ENCODE measurements around the gene APOL3.
"Not testable (repeated sequence)": the region's sequence is repeated elsewhere in the genome, so short reads cannot be mapped to it uniquely, and the experiment has no call there.

Gene APOL3

DNA sequence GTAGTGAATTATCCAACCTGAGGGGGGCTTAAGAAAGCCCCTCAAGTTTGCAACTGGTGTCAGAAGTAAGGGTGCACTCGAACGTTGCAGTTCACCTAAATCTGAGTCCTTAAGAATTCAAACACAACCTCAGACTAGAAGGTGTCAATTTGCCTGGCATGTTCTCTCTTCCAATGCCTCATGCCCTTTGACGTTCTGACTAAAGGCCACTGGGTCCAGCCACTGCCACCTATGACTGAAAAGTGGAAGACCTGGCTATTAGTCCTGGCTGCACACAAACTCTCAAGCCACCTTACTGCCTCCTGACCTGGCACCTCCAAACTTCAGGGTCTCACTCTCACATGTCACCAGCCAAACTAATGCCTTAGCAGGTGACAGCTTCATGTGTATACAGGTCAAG is 33.0 kb upstream of the APOL3 start:
- H3K4me3 ChIP-seq (ENCODE audit: low read depth, low read length), result no peak overlapping the region

DNA sequence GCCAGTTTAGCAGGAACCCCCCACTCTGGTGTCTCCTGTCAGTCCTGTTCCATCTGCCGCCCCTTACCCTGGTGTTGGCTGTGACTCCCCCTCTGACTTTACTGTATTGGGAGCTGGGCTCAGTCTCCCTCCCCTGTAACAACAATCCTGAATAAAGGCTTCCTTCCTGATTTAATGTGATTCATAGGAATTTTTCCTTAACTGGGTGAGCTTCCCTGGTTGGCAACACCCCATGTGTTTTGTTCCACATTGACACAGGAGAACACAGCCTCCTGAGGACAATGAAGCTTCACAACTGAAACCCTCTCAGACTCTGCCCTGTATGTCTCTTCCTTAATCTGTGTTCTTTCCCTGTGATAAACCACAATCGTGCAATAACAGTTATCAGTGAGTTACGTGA is 32.6 kb upstream of the APOL3 start:
- H3K4me3 ChIP-seq (ENCODE audit: low read depth, low read length), result no peak overlapping the region

DNA sequence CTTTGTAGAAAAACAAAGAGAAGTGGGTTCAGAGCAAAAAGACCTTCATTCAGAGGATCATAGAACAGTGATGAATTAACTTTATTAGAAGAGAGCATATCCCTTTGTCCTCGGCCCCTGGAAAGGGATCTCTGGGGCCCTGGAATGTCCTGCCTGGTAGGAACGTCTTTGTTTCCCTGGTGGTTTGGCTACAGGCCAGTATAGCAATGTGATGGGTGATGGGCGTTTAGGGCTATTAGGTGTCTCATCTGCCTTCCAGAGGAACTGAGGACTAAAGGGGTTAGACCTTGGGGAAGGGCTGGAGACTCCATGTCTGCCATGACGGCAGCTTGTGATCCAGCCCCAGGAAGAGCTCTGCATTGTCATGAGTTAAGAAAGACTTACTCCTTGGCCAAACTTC is 32.0 kb upstream of the APOL3 start:
- H3K4me3 ChIP-seq (ENCODE audit: low read depth, low read length), result no peak overlapping the region

DNA sequence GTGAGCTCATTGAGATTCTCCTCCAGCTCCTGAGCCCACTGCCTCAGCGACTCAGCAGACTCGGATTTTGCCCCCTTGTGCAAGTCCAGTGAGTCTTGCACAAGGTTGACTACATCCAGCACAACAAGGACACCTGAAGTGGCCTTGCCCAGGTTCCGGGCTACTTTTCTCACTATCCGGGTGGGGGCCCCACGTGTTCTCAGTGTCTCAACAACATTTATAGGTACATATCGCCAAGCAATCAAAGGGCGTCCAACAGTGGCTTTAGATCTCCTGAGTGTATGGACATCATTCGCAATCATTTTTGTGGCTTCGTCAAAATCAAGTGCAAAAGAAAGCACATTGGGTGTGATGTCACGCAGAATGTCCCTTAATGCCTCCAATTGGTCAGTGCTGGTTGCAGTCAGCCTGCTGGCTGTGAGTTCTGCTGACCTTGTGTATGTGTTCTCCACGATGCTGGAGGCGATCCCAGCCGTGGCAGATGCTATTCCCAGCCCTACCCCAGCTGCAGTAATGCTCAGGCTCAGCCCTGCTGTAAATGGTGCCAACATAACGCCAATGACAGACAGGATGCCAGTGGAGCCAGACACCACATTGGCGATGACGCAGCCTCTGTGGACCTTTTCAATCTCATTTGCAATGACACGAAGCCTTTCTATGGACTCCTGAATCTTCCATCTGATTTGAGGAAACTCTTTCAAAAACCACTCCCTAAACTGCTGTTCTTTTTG is 30.7 kb upstream of the APOL3 start:
- H3K4me3 ChIP-seq (ENCODE audit: low read depth, low read length), result no peak overlapping the region

DNA sequence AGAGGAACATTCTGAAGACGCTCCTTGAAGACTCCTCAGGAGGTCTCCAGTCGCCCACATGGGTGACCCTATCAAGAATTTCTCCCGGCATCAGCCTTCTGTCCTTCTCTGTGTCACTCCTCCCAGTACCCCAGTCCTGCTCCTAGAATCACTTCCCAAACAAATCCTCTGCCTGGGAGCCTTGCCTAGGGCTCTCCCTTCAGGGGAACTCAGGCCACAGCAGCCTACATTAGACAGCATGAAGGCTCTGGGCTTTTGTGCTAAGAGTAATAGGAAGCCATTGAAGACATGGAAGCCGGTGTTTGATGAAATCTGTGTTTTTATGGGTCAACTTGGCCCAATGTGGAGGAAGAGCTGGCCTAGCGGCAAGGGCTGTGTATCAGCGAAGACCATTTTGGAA is 27.3 kb upstream of the APOL3 start:
- not testable (repeated sequence) for H3K4me3 ChIP-seq (ENCODE audit: low read depth, low read length)

DNA sequence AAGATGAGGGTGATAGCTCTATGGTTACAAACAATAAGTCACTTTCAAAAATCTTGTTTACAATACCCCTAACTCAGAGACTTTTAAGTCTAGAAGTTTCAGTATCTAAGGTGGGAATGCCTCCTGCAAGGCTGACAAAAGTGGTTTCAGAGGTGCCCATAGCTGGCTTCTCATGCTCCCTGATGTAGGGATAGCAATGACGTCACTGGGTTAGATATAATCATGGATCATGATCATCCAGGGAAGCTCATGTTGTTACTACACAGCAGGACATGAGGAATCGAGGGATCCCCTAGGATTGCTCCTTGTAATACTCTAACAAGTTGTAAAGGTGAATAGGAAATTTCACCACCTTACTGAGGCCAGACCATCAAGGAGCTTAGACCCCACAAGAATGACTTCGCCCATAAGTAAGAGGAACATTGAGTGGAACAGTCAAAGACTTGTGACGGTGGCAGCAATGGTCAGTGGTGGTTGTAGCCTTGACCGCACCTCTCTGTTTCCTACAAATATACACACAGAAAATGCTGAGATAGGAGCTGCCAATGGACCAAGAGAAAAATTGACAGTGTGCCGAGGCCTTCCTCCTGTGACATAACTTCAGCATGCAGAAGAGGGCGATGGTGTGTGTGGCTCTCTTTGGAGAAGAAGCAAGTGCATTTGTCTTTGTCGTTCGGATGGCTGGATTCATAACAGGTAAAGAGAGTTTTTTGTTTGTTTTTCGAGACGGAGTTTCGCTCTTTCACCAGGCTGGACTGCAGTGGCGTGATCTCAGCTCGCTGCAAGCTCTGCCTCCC is 25.5 kb upstream of the APOL3 start:
- H3K4me3 ChIP-seq (ENCODE audit: low read depth, low read length), result no peak overlapping the region

- H3K4me3 ChIP-seq (ENCODE audit: low read depth, low read length), result no peak overlapping the region
These were observed 24.0 kb upstream of the APOL3 start for GRCh38 chr22:36184433-36185025.

DNA sequence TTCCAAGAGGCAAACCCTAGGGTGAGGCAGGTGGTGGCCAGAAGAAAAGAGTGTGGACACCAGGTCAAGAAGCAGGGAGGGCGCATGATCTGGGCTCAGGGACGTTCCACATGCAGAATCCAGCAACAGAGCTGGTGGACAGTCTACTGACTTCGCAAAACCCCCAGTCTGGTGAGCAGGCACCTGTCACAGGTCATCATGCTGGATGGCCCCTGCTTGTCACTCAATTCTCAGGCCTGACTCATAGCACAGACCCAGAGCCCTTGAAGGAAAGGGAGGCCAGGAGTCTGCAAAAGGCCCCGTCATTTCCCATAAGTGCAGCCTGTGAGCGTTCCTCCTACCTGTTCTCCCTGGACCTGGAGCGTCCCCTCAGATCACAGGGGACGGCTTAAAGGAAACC is 22.9 kb upstream of the APOL3 start:
- H3K4me3 ChIP-seq (ENCODE audit: low read depth, low read length), result no peak overlapping the region

DNA sequence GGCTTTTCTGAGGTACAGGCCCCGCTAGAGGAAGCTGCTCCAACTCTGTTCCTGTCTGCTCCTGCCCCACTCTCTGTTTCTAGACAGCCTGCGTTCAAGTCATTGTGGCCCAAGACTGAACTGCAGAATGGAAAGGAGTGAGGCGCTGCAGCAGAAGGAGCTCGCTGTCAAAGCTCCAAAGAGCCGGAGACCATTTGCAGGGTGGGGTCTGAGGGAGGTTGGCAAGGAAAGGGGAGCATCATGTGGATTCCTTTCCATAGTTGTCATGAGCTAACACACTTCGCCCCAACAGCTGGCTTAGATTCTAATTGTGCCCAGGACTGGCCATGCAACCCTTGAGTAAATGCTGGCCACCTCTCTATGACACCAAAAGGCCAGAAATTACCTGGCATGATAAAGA is 22.3 kb upstream of the APOL3 start:
- H3K4me3 ChIP-seq (ENCODE audit: low read depth, low read length), result no peak overlapping the region

DNA sequence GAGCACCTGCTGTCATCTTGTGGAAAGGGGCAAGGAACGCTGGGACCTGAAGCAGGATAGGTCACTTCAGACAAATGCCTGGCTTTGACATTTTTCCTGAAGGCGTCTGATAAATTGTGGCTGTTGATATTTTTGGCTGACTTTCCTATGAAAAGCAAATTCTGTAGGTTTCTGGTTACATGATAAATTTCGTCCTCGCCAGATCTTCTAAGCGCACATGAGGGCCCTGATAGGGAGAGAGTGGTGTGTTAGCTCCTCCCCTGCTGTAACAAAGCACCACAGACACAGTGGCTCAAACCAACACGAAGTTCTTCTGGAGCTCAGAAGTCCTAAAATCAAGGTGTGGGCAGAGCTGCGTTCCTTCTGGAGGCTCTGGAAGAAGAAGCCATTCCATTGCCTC is 21.5 kb upstream of the APOL3 start:
- no peak overlapping the region for H3K4me3 ChIP-seq (ENCODE audit: low read depth, low read length)

DNA sequence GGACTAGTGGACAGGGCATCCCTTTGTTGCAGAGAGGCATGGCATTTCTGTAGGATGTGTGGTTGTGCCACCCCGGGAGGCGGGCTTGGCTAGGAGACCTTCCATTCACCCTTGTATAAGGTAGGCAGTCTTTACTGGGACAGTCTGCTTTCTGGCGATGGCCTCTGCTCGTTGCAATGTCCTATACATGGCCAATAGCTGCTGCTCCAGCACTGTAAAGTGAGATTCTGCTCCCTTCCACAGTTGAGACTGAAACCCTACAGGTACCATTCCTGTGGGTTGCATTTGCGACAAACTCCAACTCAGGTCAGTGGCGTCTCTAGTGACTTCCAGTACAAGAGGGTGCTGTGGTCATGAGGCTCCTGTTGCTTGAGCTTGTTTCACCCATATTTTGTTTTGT is 20.4 kb upstream of the APOL3 start:
- no peak overlapping the region for H3K4me3 ChIP-seq (ENCODE audit: low read depth, low read length)

DNA sequence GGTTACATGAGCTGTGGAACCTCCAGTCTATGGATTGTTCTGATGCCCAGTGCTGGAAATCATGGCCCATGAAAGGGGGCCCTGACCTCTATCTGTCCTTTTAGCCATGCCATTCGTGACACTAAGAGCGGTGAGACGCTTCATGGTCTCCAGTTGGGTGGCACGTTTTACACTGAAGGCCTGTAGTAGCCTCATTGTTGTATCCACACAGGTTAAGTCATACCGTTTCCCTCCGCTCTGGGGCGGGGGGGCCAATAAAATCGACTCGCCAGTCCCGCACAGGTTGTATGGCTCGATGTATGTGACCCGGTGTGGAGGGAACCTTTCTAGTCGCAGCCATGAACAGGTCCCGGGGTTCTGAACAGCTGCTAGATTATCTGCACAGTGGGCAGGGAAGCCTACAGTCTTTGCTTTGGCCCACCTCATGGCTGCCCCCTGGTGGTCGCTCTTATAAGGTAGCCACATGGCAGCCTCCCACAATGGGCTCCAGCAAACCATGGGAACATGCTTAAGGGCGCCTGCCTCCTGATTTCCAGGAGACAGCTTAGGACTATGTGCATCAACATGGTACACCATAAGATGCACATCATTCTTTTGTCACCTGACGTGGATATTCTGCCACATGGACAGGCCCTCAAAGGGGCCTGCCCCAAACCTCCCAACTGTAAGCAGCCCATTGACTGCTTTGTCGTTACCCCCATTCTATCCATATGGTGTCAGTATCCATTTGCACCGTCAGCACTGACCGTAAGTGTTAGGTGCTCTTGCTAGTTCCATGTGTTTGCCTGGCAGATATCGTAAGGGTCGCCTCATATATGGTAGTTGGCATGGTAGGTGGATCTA is 19.7 kb upstream of the APOL3 start:
- H3K4me3 ChIP-seq (ENCODE audit: low read depth, low read length), result no peak overlapping the region

DNA sequence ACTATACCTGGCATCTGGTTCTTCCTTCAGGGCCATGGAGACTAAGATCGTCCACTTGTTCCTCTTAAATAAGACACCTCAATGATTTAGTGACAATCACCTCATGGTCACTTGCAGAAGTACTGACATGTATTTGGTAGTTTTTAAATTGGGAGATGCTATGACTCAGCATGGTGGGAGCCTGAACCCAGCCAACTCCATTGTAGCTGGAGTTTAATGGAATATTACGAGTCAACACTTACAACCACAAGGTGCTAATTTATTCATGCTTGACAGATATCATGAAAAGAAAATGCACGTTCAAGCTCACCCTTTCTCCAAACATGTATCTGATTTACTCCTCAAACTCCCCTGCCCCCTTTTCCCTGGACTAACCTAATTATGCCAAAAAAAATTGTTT is 16.6 kb upstream of the APOL3 start:
- no peak overlapping the region for H3K4me3 ChIP-seq (ENCODE audit: low read depth, low read length)

DNA sequence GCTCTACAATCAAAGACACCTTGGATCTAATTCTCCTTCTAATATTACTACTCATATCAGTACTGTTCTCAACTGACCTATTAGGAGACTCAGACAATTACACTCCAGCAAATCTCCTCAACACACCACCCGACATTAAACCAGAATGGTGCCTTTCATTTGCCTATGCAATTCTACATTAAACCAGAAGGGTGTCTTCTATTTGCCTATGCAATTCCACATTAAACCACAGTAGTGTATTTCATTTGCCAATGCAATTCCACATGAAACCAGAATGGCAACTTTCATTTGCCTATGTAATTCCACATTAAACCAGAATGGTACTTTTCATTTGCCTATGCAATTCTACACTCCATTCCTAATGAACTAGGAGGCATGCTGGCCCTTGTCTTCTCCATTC is 15.3 kb upstream of the APOL3 start:
- H3K4me3 ChIP-seq (ENCODE audit: low read depth, low read length), result no peak overlapping the region

GRCh38 chr22:36171941-36172340 is 11.4 kb upstream of the APOL3 start:
- no peak overlapping the region for H3K4me3 ChIP-seq (ENCODE audit: low read depth, low read length)

DNA sequence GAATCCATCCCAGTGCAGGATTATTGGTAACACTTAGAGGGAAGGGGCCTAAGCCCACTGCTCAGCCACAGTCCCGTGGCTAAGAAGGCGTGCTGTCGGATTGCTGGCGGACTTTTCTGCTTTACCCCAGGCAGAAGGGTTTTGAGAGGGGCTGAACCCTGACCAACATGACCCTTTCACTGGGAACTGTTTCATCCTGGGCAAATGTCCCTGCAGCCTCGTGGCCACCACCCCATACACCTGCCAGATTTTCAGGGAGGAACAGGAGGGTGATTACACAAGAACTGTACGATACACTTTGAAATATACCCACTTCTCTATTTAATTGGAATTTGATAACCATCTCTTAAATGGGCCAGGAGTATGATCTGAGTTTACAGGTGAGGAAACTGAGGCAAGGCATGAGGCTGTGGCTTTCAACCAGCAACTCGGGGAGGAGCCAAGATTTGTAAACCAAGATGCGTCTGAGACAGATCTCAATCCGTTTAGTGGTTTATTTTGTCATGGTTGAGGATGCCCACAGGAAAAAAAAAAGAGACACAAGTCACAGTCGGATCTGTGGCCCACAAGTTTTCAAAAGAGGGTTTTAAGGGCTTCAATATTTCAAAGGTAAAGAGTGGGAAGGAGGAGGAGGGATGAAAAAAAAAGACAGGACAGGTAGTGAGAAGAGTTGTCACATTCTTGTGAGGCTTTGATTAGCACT is 6.1 kb upstream of the APOL3 start:
- H3K4me3 ChIP-seq (ENCODE audit: low read depth, low read length), result no peak overlapping the region

GRCh38 chr22:36166086-36166485 is 5.5 kb upstream of the APOL3 start:
- no peak overlapping the region for H3K4me3 ChIP-seq (ENCODE audit: low read depth, low read length)

DNA sequence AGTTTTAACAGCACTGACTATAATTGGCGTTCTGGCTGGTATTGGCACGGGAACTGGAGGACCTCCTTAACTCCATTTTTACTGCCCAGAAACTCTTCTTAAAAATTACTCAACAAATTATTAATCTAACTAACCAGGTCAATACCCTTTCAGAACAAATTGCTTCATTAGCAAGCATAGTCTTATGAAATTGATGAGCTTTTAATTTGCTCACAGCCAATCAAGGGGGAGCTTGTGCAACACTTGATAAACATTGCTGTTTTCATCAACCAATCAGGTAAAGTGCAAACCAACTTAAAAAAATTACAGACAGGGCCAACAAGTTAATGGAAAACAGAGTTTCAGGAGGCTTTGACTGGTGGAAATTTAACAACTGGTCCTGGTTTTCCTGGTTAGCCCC is 4.6 kb upstream of the APOL3 start:
- H3K4me3 ChIP-seq (ENCODE audit: low read depth, low read length), result no peak overlapping the region

DNA sequence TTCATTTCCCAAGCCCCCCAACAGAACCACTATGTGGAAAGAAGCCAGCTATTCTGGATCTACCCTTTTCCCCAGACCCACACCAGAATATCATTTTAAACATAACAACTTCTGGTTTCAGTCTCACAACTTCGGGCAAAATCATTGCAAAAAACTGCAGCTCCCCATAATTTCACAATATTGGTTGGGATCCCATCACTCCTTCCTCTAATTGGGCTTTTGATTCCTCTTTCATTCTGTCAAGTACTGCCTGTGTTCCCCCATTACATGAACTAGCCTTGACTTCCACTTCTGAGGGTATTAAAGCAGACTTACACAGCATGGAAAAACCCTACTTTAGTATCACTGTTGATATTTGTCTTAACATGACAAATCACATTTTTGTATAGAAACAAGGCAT is 4.1 kb upstream of the APOL3 start:
- H3K4me3 ChIP-seq (ENCODE audit: low read depth, low read length), result no peak overlapping the region

DNA sequence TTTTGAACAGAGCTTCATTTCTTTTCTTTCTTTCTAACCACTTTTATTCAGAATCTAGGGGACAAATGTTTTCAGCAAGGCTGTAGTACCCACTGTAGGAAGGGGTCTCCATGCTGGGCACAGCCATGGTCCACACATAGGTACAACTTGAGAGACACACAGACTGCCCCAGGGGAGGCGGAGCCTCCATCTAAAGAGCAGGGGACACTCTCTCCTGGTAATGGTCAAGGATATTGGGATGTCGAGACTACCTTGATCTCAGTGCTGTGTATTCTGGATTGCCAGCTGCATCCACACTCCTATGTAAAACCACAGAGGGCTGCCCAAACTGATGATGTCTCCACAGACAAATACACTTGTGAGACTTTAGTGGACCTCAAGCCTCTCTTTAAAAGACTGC is 2.9 kb upstream of the APOL3 start:
- no peak overlapping the region for H3K4me3 ChIP-seq (ENCODE audit: low read depth, low read length)
